HG02938 (cell line): ENCODE data around the gene FRMD1.

Experiments used
- ATAC-seq: cut with Tn5 transposase; IDR thresholded peaks from one replicate; pipeline ENCODE4 v1.9.1; 2021; ENCODE audit warnings: mild to moderate bottlenecking, moderate library complexity; ENCODE audit not compliant: unreplicated experiment

FRMD1 gene

GRCh38 chr6:168030218-168030746 lies 48.7 kb downstream of the FRMD1 start:
- no peak for ATAC-seq

- ATAC-seq = no peak
Observed at GRCh38 chr6:168029459-168030217, 49.4 kb downstream of the FRMD1 start.

GRCh38 chr6:168028181-168028580 lies 50.8 kb downstream of the FRMD1 start:
- ATAC-seq = no peak

GRCh38 chr6:168027521-168027920 lies 51.5 kb downstream of the FRMD1 start:
- no peak for ATAC-seq

GRCh38 chr6:168026925-168027324 lies 52.1 kb downstream of the FRMD1 start:
- no peak for ATAC-seq

- no peak for ATAC-seq
Observed at GRCh38 chr6:168025831-168026710, 52.9 kb downstream of the FRMD1 start.

- ATAC-seq = no peak
Observed at GRCh38 chr6:168024951-168025510, 54.0 kb downstream of the FRMD1 start.

GRCh38 chr6:168022488-168023321 lies 56.3 kb downstream of the FRMD1 start:
- ATAC-seq = no peak

GRCh38 chr6:168021581-168021980 lies 57.4 kb downstream of the FRMD1 start:
- ATAC-seq = no peak

GRCh38 chr6:168020242-168020641 lies 58.8 kb downstream of the FRMD1 start:
- no peak for ATAC-seq

GRCh38 chr6:168018664-168019063 lies 60.3 kb downstream of the FRMD1 start:
- no peak for ATAC-seq

- ATAC-seq = no peak
Observed at GRCh38 chr6:168017629-168018028, 61.4 kb downstream of the FRMD1 start.

- ATAC-seq = no peak
Observed at GRCh38 chr6:168016721-168017525, 62.1 kb downstream of the FRMD1 start.

GRCh38 chr6:168016176-168016620 lies 62.8 kb downstream of the FRMD1 start:
- ATAC-seq = no peak

- no peak for ATAC-seq
Observed at GRCh38 chr6:168015482-168016175, 63.4 kb downstream of the FRMD1 start.

- ATAC-seq = no peak
Observed at GRCh38 chr6:168015009-168015408, 64.0 kb downstream of the FRMD1 start.

- no peak for ATAC-seq
Observed at GRCh38 chr6:168014428-168014827, 64.6 kb downstream of the FRMD1 start.

GRCh38 chr6:168013250-168013915 lies 65.6 kb downstream of the FRMD1 start:
- no peak for ATAC-seq
